ENCODE measurements around the gene DNAH10. TPM values are rescaled to one million over a fixed set of nuclear protein-coding genes. Genes with fewer than 3 reads are reported as not detected.

DNAH10 gene
- total and polyA plus RNA-seq, 2 of the 13 experiments (the other 11 are each of a cell fraction or from before 2014, with no cell fraction given) = 0.01 to 0.02 TPM

DNA sequence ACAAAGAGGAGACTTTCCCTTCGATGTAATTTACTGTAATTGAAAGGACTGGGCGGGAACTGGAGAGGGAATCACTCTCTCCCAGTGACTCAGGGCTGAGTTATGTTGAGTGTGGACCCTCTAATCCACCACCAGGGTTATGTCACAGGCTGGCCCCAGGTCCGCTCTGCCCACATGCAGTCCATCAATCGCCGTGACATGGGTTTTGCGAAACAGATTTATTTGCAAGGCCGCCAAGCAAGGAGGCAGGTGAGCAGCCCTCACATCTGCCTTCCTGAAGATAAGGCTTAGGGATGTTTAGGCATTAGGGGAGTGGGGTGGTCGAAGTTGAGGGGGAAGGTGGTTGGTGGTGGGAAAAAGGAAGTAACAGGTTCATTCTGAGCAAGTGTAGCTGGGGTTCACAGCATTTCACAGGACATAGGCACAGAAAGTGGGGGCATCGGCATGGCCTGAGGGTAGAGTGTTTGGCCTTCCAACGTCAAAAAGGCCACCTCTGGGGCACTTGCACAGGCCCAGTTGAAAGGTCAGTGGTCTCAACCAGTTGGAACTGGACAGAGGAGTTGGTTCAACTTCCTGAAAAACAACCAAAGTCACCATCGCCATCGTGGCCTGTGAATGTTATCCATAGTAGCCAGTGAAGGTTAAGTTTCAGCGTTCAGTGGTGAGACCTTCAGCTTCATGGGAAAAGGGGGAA, 66.9 kb downstream of the DNAH10 start (continued):
- peak; percentile 47 for TF ChIP-seq ZNF687 (CRISPR knock-in tag; IDR thresholded peaks at IDR 0.05)
- no peak for TF ChIP-seq PAX8 (CRISPR knock-in tag; IDR thresholded peaks at IDR 0.05; ENCODE audit: borderline replicate concordance)
- TF ChIP-seq NRL (CRISPR knock-in tag; IDR thresholded peaks at IDR 0.05; ENCODE audit: borderline replicate concordance) = no peak
- TF ChIP-seq ZNF251 (CRISPR knock-in tag; IDR thresholded peaks at IDR 0.05) = no peak
- peak; percentile 42; the same call in 1 of the 2 replicates for TF ChIP-seq ZNF598 (CRISPR knock-in tag; IDR thresholded peaks at IDR 0.05; ENCODE audit: borderline replicate concordance)
- peak; percentile 58 for TF ChIP-seq ARID5B (CRISPR knock-in tag; IDR thresholded peaks at IDR 0.05)
- TF ChIP-seq MED1 (CRISPR knock-in tag; IDR thresholded peaks at IDR 0.05) = peak; percentile 46; the same call in 1 of the 2 replicates
- 0 out of 2 replicates have a peak, but pooled peaks have one; percentile 6 for TF ChIP-seq MIER3 (CRISPR knock-in tag; IDR thresholded peaks at IDR 0.05; ENCODE audit: borderline replicate concordance)
- TF ChIP-seq, protein P1, sequence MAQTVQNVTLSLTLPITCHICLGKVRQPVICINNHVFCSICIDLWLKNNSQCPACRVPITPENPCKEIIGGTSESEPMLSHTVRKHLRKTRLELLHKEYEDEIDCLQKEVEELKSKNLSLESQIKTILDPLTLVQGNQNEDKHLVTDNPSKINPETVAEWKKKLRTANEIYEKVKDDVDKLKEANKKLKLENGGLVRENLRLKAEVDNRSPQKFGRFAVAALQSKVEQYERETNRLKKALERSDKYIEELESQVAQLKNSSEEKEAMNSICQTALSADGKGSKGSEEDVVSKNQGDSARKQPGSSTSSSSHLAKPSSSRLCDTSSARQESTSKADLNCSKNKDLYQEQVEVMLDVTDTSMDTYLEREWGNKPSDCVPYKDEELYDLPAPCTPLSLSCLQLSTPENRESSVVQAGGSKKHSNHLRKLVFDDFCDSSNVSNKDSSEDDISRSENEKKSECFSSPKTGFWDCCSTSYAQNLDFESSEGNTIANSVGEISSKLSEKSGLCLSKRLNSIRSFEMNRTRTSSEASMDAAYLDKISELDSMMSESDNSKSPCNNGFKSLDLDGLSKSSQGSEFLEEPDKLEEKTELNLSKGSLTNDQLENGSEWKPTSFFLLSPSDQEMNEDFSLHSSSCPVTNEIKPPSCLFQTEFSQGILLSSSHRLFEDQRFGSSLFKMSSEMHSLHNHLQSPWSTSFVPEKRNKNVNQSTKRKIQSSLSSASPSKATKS (CRISPR knock-in tag; IDR thresholded peaks at IDR 0.05) = peak; percentile 64; the same call in 1 of the 2 replicates
- TF ChIP-seq UBTF (CRISPR knock-in tag; IDR thresholded peaks at IDR 0.05) = peak; percentile 37
- TF ChIP-seq SALL1 (CRISPR knock-in tag; IDR thresholded peaks at IDR 0.05) = peak; percentile 69; the same call in 1 of the 2 replicates
- TF ChIP-seq, protein P2, sequence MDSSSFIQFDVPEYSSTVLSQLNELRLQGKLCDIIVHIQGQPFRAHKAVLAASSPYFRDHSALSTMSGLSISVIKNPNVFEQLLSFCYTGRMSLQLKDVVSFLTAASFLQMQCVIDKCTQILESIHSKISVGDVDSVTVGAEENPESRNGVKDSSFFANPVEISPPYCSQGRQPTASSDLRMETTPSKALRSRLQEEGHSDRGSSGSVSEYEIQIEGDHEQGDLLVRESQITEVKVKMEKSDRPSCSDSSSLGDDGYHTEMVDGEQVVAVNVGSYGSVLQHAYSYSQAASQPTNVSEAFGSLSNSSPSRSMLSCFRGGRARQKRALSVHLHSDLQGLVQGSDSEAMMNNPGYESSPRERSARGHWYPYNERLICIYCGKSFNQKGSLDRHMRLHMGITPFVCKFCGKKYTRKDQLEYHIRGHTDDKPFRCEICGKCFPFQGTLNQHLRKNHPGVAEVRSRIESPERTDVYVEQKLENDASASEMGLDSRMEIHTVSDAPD (CRISPR knock-in tag; IDR thresholded peaks at IDR 0.05) = no peak
- no peak for TF ChIP-seq HDAC6 (IDR thresholded peaks at IDR 0.05; ENCODE audit: low read depth, low read length)
- 0 out of 2 replicates have a peak, but pooled peaks have one; percentile 6 for TF ChIP-seq POGZ (CRISPR knock-in tag; IDR thresholded peaks at IDR 0.05)
